Sigmoid colon (tissue), 4 donors: ENCODE results near the gene LRP1B.

ENCODE experiments used
- EP300 ChIP-seq, 4 donors: sonication (generic); formaldehyde crosslinking; IDR thresholded peaks; one replicate each; pipeline ENCODE4 v1.6.1; 2017; ENCODE audit warnings: antibody characterized with exemption in 4 of 4
- POLR2A ChIP-seq, 2 donors: fragments of 450-650 bp; IDR thresholded peaks; one replicate each; pipeline ENCODE4 v1.6.1; 2016; ENCODE audit warnings: antibody characterized with exemption in 2 of 2, mild to moderate bottlenecking in 2 of 2, moderate library complexity in 2 of 2
- POLR2AphosphoS5 ChIP-seq, 4 donors: sonication (generic); formaldehyde crosslinking; IDR thresholded peaks; one replicate each; pipeline ENCODE4 v1.6.1; 2017; ENCODE audit warnings: antibody characterized with exemption in 4 of 4
- TF ChIP-seq, protein P1 (sequence below), 4 experiments: fragments of 450-650 bp in 3 of 4; fragments of 200-600 bp in 1 of 4; IDR thresholded peaks; one replicate each; pipeline ENCODE4 v1.5.1; 2016 to 2019; ENCODE audit warnings: antibody characterized with exemption in 4 of 4, mild to moderate bottlenecking in 3 of 4, moderate library complexity in 2 of 4

DNA sequence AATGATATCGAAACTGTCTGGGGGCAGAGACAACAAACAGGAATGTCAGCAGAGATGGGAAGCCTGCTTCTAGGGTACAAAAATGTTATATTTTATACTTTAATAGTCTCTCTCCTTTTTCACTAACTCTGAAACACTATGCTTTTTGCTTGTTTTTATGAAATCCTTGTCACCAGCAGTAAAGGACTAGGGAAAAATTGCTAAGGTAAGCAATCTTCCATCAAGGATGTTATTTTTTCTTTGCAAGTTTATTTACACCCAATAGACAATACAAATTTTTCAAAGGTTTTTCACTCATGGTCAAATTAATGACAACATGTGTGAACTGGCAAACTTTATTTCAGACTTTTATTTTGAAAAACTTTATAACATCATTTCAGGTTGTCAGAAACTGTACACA lies 1884.8 kb downstream of the LRP1B start:
- TF ChIP-seq, protein P1, sequence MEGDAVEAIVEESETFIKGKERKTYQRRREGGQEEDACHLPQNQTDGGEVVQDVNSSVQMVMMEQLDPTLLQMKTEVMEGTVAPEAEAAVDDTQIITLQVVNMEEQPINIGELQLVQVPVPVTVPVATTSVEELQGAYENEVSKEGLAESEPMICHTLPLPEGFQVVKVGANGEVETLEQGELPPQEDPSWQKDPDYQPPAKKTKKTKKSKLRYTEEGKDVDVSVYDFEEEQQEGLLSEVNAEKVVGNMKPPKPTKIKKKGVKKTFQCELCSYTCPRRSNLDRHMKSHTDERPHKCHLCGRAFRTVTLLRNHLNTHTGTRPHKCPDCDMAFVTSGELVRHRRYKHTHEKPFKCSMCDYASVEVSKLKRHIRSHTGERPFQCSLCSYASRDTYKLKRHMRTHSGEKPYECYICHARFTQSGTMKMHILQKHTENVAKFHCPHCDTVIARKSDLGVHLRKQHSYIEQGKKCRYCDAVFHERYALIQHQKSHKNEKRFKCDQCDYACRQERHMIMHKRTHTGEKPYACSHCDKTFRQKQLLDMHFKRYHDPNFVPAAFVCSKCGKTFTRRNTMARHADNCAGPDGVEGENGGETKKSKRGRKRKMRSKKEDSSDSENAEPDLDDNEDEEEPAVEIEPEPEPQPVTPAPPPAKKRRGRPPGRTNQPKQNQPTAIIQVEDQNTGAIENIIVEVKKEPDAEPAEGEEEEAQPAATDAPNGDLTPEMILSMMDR (IDR thresholded peaks at IDR 0.05): no peak
- TF ChIP-seq POLR2A (IDR thresholded peaks at IDR 0.05) (no peak), POLR2AphosphoS5 (IDR thresholded peaks at IDR 0.05) (no peak), EP300 (IDR thresholded peaks at IDR 0.05) (no peak)
